Mesenchymal stem cell (in vitro differentiated cells and primary cell): ENCODE measurements around the gene ACSL3.

Source experiments
- DNase-seq: peaks from one replicate; pipeline ENCODE4 v3.0.0-alpha.2; 2013
- H2AFZ ChIP-seq: one replicate; pipeline ENCODE4 v1.6.1; 2013; ENCODE audit warnings: low read depth, mild to moderate bottlenecking, control low read depth, inconsistent platforms, low read length, moderate library complexity
- H2AK5ac ChIP-seq: 2 replicates; pipeline ENCODE4 v1.6.1; 2013; ENCODE audit warnings: low read length, moderate library complexity, mild to moderate bottlenecking, inconsistent platforms; ENCODE audit not compliant: severe bottlenecking
- H2BK120ac ChIP-seq: one replicate; pipeline ENCODE4 v1.6.1; 2013; ENCODE audit warnings: low read depth, mild to moderate bottlenecking, inconsistent platforms, low read length, moderate library complexity
- H2BK12ac ChIP-seq, 2 experiments: one replicate each; pipeline ENCODE4 v1.6.1; 2013; ENCODE audit warnings: inconsistent platforms in 2 of 2, low read length in 2 of 2, mild to moderate bottlenecking in 2 of 2, moderate library complexity in 2 of 2, control low read depth in 1 of 2
- H2BK15ac ChIP-seq: one replicate; pipeline ENCODE4 v1.6.1; 2013; ENCODE audit warnings: mild to moderate bottlenecking, low read depth, inconsistent platforms; ENCODE audit not compliant: poor library complexity, severe bottlenecking
- H2BK5ac ChIP-seq: 2 replicates; pipeline ENCODE4 v1.6.1; 2013; ENCODE audit warnings: low read depth, mild to moderate bottlenecking, low read length, control low read depth, inconsistent platforms; ENCODE audit not compliant: poor library complexity, severe bottlenecking
- H3K14ac ChIP-seq, 2 experiments: one replicate each; pipeline ENCODE4 v1.6.1; 2013; ENCODE audit warnings: inconsistent platforms in 2 of 2, low read length in 2 of 2, control low read depth in 1 of 2, mild to moderate bottlenecking in 1 of 2, moderate library complexity in 1 of 2
- H3K18ac ChIP-seq, 2 experiments: one replicate each; pipeline ENCODE4 v1.6.1; 2013; ENCODE audit warnings: inconsistent platforms in 2 of 2, low read length in 2 of 2, control low read depth in 1 of 2, low read depth in 1 of 2, mild to moderate bottlenecking in 1 of 2
- H3K23ac ChIP-seq, 2 experiments: one replicate each; pipeline ENCODE4 v1.6.1; 2013; ENCODE audit warnings: inconsistent platforms in 2 of 2, low read length in 2 of 2, mild to moderate bottlenecking in 2 of 2, moderate library complexity in 2 of 2, control low read depth in 1 of 2
- H3K27ac ChIP-seq: 2 replicates; pipeline ENCODE4 v1.5.1; 2013; ENCODE audit warnings: mild to moderate bottlenecking, moderate library complexity, low read length, control low read depth, inconsistent platforms; ENCODE audit not compliant: poor library complexity, severe bottlenecking
- H3K27me3 ChIP-seq, 2 experiments: 2 replicates each; pipeline versions ENCODE4 v1.6.1 to v1.7.0; 2013; ENCODE audit warnings: low read length in 2 of 2, mild to moderate bottlenecking in 2 of 2, moderate library complexity in 2 of 2, control low read depth in 1 of 2, inconsistent platforms in 1 of 2; ENCODE audit not compliant: control insufficient read depth in 1 of 2, insufficient read depth in 1 of 2
- H3K36me3 ChIP-seq, 2 experiments: 2 replicates each; pipeline versions ENCODE4 v1.6.1 to v1.7.0; 2013; ENCODE audit warnings: low read length in 2 of 2, control low read depth in 1 of 2, inconsistent platforms in 1 of 2, low read depth in 1 of 2, mild to moderate bottlenecking in 1 of 2; ENCODE audit not compliant: insufficient read depth in 2 of 2, control insufficient read depth in 1 of 2
- H3K4ac ChIP-seq, 2 experiments: one replicate each; pipeline ENCODE4 v1.6.1; 2013; ENCODE audit warnings: inconsistent platforms in 2 of 2, low read length in 2 of 2, mild to moderate bottlenecking in 2 of 2, moderate library complexity in 2 of 2, control low read depth in 1 of 2, low read depth in 1 of 2
- H3K4me1 ChIP-seq: 2 replicates; pipeline ENCODE4 v1.6.1; 2013; ENCODE audit warnings: low read depth, low read length, control low read depth; ENCODE audit not compliant: control insufficient read depth, insufficient read depth
- H3K4me2 ChIP-seq: 2 replicates; pipeline ENCODE4 v1.6.1; 2013; ENCODE audit warnings: low read length, mild to moderate bottlenecking, inconsistent platforms; ENCODE audit not compliant: poor library complexity, severe bottlenecking
- H3K4me3 ChIP-seq, 2 experiments: 2 replicates each; pipeline versions ENCODE4 v1.5.1 to v1.7.0; 2013; ENCODE audit warnings: low read length in 2 of 2, mild to moderate bottlenecking in 2 of 2, control low read depth in 1 of 2, low read depth in 1 of 2; ENCODE audit not compliant: insufficient read depth in 1 of 2
- H3K79me1 ChIP-seq: replicated peaks from 2 replicates; pipeline ENCODE4 v1.6.1; 2013; ENCODE audit warnings: mild to moderate bottlenecking, control low read depth, low read length, inconsistent platforms; ENCODE audit not compliant: poor library complexity, severe bottlenecking
- H3K9ac ChIP-seq: 2 replicates; pipeline ENCODE4 v1.7.0; 2013; ENCODE audit warnings: mild to moderate bottlenecking, low read length, moderate library complexity
- H3K9me3 ChIP-seq: 2 replicates; pipeline ENCODE4 v1.7.0; 2013; ENCODE audit warnings: mild to moderate bottlenecking, low read length; ENCODE audit not compliant: control insufficient read depth
- H4K8ac ChIP-seq: one replicate; pipeline ENCODE4 v1.6.1; 2013; ENCODE audit warnings: inconsistent platforms, mild to moderate bottlenecking, low read length, moderate library complexity
- H4K91ac ChIP-seq: one replicate; pipeline ENCODE4 v1.6.1; 2013; ENCODE audit warnings: mild to moderate bottlenecking, low read length, inconsistent platforms
- WGBS: methylation state at CpG from one replicate; pipeline ENCODE4 v1.1.7; 2013; ENCODE audit warnings: mixed read lengths; 5-methylcytosine and 5-hydroxymethylcytosine counted together

The ACSL3 gene

DNA sequence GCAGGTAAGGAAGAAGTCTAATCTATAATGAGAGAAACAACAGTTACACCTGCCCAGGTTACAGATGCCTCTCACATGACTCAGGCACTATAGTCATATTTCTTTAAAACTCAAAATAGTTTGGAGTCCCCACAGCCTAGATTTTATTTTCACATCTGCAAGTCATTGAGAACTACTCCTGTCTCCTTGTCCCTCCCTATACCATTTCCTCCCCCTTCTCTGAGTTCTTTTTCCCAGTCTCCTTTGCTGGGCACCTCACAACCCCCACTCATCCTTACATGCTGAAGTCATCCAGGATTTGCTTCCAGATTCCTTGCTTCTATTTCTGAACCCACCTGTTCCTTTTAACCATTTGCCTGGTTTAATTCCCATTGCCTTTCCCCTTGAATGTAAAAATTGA, 118.0 kb downstream of the ACSL3 start:
- DNase-seq = no peak
- H3K4me3 ChIP-seq = no peak overlapping the region
- no peaks in the 10 kb centered on the region for H3K36me3 ChIP-seq
- no peak overlapping the region for H3K18ac ChIP-seq
- peaks cover 5% of the 10 kb centered on the region for H3K4me1 ChIP-seq
- H2AK5ac ChIP-seq = no peak overlapping the region
- H3K79me1 ChIP-seq = no peaks in the 10 kb centered on the region
- H3K23ac ChIP-seq = no peak overlapping the region
- no peak overlapping the region for H3K4me2 ChIP-seq
- no peak overlapping the region for H3K14ac ChIP-seq
- H4K8ac ChIP-seq = no peak overlapping the region
- no peak overlapping the region for H3K9ac ChIP-seq
- H2BK15ac ChIP-seq = no peak overlapping the region
- no peak overlapping the region for H3K27ac ChIP-seq
- no peak overlapping the region for H3K4ac ChIP-seq
- no peak overlapping the region for H2BK5ac ChIP-seq
- no peaks in the 10 kb centered on the region for H3K27me3 ChIP-seq
- H2BK12ac ChIP-seq = no peak overlapping the region
- H3K9me3 ChIP-seq = no peaks in the 10 kb centered on the region
- H2AFZ ChIP-seq = no peak overlapping the region
- no peak overlapping the region for H4K91ac ChIP-seq
- no peak overlapping the region for H2BK120ac ChIP-seq

DNA sequence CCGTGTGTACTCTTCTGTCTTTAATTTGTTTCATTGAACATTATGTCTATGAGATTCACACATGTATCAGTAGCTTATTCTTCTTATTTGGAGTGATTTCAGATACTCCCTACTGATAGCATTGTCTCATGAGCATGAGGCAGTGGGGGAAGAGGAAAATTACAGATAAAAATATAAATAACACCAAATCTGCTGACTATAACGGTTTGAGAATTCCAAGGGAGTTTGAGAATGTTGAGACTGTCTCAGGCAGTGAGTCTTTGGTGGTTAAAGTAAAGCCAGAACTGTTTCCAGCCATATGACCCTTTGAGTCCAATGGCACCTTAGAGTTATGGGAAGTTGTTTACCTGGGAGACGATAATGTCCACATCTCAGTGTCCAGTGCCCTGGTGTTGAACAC, 118.6 kb downstream of the ACSL3 start:
- no peaks in the 10 kb centered on the region for H3K79me1 ChIP-seq
- no peak overlapping the region for H3K9ac ChIP-seq
- no peak overlapping the region for H2BK15ac ChIP-seq
- no peak overlapping the region for H3K4ac ChIP-seq
- H3K9me3 ChIP-seq = no peaks in the 10 kb centered on the region
- no peak overlapping the region for H3K4me2 ChIP-seq
- H3K14ac ChIP-seq = no peak overlapping the region
- H3K4me3 ChIP-seq = no peak overlapping the region
- H3K27ac ChIP-seq = no peak overlapping the region
- no peak overlapping the region for H4K8ac ChIP-seq
- H2AK5ac ChIP-seq = no peak overlapping the region
- no peak overlapping the region for H2AFZ ChIP-seq
- H3K4me1 ChIP-seq = peaks cover 5% of the 10 kb centered on the region
- no peak for DNase-seq
- H2BK12ac ChIP-seq = no peak overlapping the region
- 92% methylated on average over 2 of the region's 3 CpGs for WGBS
- H3K23ac ChIP-seq = no peak overlapping the region
- no peaks in the 10 kb centered on the region for H3K36me3 ChIP-seq
- H2BK5ac ChIP-seq = no peak overlapping the region
- H4K91ac ChIP-seq = no peak overlapping the region
- no peak overlapping the region for H2BK120ac ChIP-seq
- H3K27me3 ChIP-seq = no peaks in the 10 kb centered on the region
- H3K18ac ChIP-seq = no peak overlapping the region

DNA sequence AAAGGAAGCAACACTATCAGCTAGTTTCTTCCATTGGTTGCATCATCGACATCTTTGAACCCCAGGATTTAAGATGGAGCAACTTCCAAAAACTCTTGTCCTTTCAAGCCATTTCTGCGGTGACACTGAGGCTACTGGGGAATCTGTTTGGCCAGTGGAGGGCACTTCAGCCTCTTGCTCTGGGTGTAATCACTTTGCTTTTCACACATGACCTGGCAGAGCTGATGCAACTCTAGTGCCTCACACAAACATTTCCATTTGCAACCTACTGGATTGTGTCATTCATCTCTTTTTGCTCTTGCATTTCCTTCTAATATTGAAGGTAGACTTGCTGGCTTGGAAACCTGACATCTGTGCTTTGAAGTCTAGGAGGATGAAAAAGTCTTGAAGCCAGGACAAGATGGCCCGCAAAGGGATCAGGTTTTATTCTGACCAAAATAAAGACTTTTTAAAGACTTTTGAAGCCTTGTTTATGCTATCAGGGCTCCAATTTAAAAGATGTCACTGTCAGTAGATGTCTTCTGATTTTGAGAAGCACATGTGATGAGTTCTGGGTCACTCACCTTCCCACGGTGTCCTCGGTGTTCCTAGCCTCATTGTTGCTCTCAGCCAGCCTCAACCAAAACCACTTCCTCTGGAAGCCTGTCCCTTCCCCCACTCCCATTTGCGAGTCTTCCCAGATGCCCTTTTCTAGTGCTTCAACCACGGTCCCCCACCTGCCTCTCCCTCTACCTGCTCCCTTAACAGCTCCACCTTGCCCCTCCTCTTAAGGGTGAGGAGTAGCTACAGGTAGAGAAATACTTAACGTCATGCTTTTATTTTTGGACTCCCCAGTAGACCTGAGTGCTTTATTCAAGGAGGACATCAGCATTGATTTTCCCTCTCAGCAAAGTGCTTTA, 121.4 kb downstream of the ACSL3 start:
- peak overlapping the region; percentile 72 for H4K91ac ChIP-seq
- H3K4me1 ChIP-seq = peaks cover 3% of the 10 kb centered on the region
- H3K79me1 ChIP-seq = no peaks in the 10 kb centered on the region
- peak overlapping the region; percentile 41 to 71 for H3K18ac ChIP-seq
- H3K27me3 ChIP-seq = no peaks in the 10 kb centered on the region
- WGBS = 73% methylated on average over 8 of the region's 8 CpGs
- peak overlapping the region; percentile 4 for H3K9ac ChIP-seq
- peak overlapping the region; percentile 70 for H2AK5ac ChIP-seq
- peak overlapping the region in 1 of 2 experiments; percentile 41 for H3K14ac ChIP-seq
- H2BK120ac ChIP-seq = peak overlapping the region; percentile 7
- H3K9me3 ChIP-seq = peaks cover 12% of the 10 kb centered on the region
- H3K4me3 ChIP-seq = no peak overlapping the region
- no peak overlapping the region for H2BK15ac ChIP-seq
- H3K23ac ChIP-seq = no peak overlapping the region
- H4K8ac ChIP-seq = peak overlapping the region; percentile 87
- H2AFZ ChIP-seq = no peak overlapping the region
- H2BK12ac ChIP-seq = peak overlapping the region; percentile 91 to 92
- no peaks in the 10 kb centered on the region for H3K36me3 ChIP-seq
- DNase-seq = peak; percentile 92
- no peak overlapping the region for H3K4me2 ChIP-seq
- no peak overlapping the region for H2BK5ac ChIP-seq
- peak overlapping the region; percentile 58 to 71 for H3K4ac ChIP-seq
- H3K27ac ChIP-seq = no peak overlapping the region

DNA sequence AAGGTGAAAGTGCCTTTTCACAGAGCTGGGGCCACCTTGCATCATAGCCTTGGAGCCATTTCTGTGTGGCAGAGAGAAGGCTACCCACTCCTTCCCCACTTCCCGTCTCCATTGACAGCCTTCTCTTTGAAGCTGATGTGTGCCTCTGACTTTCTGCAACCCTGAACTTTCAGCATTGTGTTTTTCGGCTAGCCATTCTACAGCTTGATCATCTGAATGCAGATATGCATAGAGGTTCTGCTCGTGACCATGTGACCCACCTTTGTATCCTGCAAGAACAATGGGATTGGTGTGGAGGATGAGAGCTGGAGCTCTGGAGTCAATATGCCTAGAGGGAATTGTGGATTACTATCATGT, 122.1 kb downstream of the ACSL3 start:
- Histone ChIP-seq H4K91ac (peak overlapping the region; percentile 72), H2BK12ac (peak overlapping the region; percentile 91 to 92), H3K79me1 (no peaks in the 10 kb centered on the region), H3K36me3 (no peaks in the 10 kb centered on the region), H3K4me1 (peaks cover 2% of the 10 kb centered on the region), H2BK5ac (no peak overlapping the region), H2AFZ (no peak overlapping the region), H2BK120ac (no peak overlapping the region), H3K4me3 (no peak overlapping the region), H3K27ac (no peak overlapping the region), H3K14ac (no peak overlapping the region), H3K9me3 (peaks cover 12% of the 10 kb centered on the region), H3K4ac (peak overlapping the region; percentile 58 to 71), H3K4me2 (no peak overlapping the region), H2AK5ac (peak overlapping the region; percentile 11), H3K23ac (no peak overlapping the region), H4K8ac (peak overlapping the region; percentile 87), H2BK15ac (no peak overlapping the region), H3K9ac (no peak overlapping the region), H3K27me3 (no peaks in the 10 kb centered on the region), H3K18ac (peak overlapping the region; percentile 41 to 52)
- WGBS = 100% methylated on average over 3 of the region's 3 CpGs
- no peak for DNase-seq
